Osteoblast (primary cell): Measurements from ENCODE around the gene IST1. TPM values are rescaled to one million over a fixed set of nuclear protein-coding genes. Genes with fewer than 3 reads are reported as not detected.

Source experiments
- DNase-seq: peaks from one replicate; pipeline ENCODE4 v3.0.0; 2011; ENCODE audit warnings: low spot score, mixed read lengths; ENCODE audit not compliant: insufficient read length; ENCODE audit errors: missing footprints
- H2AFZ ChIP-seq: 2 replicates; pipeline ENCODE4 v1.6.0; 2011; ENCODE audit warnings: mild to moderate bottlenecking, low read length
- H3K27ac ChIP-seq: 2 replicates; pipeline ENCODE4 v1.5.1; 2011; ENCODE audit warnings: mild to moderate bottlenecking, low read depth, low read length, moderate library complexity
- H3K27me3 ChIP-seq: 2 replicates; pipeline ENCODE4 v1.6.0; 2012; ENCODE audit warnings: mild to moderate bottlenecking, control low read depth, inconsistent platforms, low read length, moderate library complexity; ENCODE audit not compliant: insufficient read depth
- H3K36me3 ChIP-seq: 2 replicates; pipeline ENCODE4 v1.5.1; 2011; ENCODE audit warnings: mild to moderate bottlenecking, low read length, control low read depth, moderate library complexity; ENCODE audit not compliant: insufficient read depth
- H3K4me1 ChIP-seq: 2 replicates; pipeline ENCODE4 v1.5.1; 2011; ENCODE audit warnings: mild to moderate bottlenecking, low read length, control low read depth, moderate library complexity; ENCODE audit not compliant: insufficient read depth
- H3K4me2 ChIP-seq: 2 replicates; pipeline ENCODE4 v1.6.0; 2011; ENCODE audit warnings: mild to moderate bottlenecking, low read length; ENCODE audit not compliant: insufficient read depth
- H3K4me3 ChIP-seq: fragments of 200-600 bp; sonication (generic); 3 replicates; pipeline ENCODE4 v1.5.1; 2012; ENCODE audit warnings: mild to moderate bottlenecking, low read length, inconsistent platforms; ENCODE audit not compliant: insufficient read depth
- H3K79me2 ChIP-seq: 2 replicates; pipeline ENCODE4 v1.6.0; 2012; ENCODE audit warnings: mild to moderate bottlenecking, low read length, control low read depth, inconsistent platforms; ENCODE audit not compliant: insufficient read depth
- H3K9me3 ChIP-seq: 2 replicates; pipeline ENCODE4 v1.5.1; 2011; ENCODE audit warnings: low read depth, low read length, control low read depth
- H4K20me1 ChIP-seq: 2 replicates; pipeline ENCODE4 v1.6.0; 2012; ENCODE audit warnings: mild to moderate bottlenecking, low read length, control low read depth; ENCODE audit not compliant: insufficient read depth
- total RNA-seq: library from RNA; depleted of rRNA; stranded (reverse); fragments of >200 nt; gene quantifications from 2 replicates; pipeline ENCODE4 v1.2.3, GENCODE V29; 2012
- TF ChIP-seq, protein P1 (sequence below): IDR thresholded peaks from 2 replicates; pipeline ENCODE4 v1.5.1; 2011; ENCODE audit warnings: mild to moderate bottlenecking, low read depth, low read length, moderate library complexity; ENCODE audit errors: extremely low read depth

The IST1 gene
- total RNA-seq, 1 donor = 229 TPM

DNA sequence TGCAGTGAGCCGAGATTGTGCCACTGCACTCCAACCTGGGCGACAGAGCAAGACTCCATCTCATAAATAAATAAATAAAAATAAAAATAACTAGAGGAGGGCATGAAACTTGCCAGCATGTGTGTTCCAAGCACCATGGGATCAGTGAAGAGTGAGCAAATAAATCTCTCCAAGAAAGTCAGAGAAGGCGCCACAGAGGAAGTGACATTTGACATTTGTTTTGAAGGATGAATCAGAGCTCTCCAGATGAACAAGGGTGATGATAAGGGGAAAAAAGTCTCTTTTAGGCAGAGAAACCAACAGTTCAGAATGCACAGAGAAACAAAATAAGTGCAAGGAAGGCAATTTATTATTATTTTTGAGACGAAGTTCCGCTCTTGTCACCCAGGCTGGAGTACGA is 50.3 kb downstream of the IST1 start:
- H3K9me3 ChIP-seq = no peaks in the 10 kb centered on the region
- no peaks in the 10 kb centered on the region for H3K27me3 ChIP-seq
- H3K27ac ChIP-seq = no peak overlapping the region
- H3K4me1 ChIP-seq = no peaks in the 10 kb centered on the region
- H3K36me3 ChIP-seq = no peaks in the 10 kb centered on the region
- H4K20me1 ChIP-seq = no peaks in the 10 kb centered on the region
- TF ChIP-seq, protein P1, sequence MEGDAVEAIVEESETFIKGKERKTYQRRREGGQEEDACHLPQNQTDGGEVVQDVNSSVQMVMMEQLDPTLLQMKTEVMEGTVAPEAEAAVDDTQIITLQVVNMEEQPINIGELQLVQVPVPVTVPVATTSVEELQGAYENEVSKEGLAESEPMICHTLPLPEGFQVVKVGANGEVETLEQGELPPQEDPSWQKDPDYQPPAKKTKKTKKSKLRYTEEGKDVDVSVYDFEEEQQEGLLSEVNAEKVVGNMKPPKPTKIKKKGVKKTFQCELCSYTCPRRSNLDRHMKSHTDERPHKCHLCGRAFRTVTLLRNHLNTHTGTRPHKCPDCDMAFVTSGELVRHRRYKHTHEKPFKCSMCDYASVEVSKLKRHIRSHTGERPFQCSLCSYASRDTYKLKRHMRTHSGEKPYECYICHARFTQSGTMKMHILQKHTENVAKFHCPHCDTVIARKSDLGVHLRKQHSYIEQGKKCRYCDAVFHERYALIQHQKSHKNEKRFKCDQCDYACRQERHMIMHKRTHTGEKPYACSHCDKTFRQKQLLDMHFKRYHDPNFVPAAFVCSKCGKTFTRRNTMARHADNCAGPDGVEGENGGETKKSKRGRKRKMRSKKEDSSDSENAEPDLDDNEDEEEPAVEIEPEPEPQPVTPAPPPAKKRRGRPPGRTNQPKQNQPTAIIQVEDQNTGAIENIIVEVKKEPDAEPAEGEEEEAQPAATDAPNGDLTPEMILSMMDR = no peak
- no peak for DNase-seq
- H3K4me3 ChIP-seq = no peak overlapping the region
- no peak overlapping the region for H2AFZ ChIP-seq
- no peak overlapping the region for H3K4me2 ChIP-seq
- no peaks in the 10 kb centered on the region for H3K79me2 ChIP-seq

DNA sequence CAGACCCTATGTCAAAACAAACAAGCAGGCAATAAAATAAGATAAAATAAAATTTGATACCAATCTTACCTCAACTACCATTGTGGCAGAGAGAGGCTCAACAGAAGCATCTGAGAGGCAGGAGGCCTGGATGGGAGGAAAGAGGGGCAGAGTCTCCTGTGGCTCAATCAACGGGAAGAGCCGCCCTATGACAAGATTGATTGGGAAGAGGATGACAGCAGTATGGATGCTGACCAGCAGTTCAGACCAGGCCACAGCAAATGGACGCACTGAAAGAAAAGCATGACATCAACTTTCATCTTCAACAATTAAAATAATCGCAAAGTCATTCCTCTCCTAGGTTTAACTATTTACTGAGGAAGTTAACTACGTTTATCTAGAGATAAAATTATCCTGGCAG is 57.5 kb downstream of the IST1 start:
- TF ChIP-seq, protein P1 = no peak
- no peaks in the 10 kb centered on the region for H3K9me3 ChIP-seq
- no peak overlapping the region for H3K27ac ChIP-seq
- no peaks in the 10 kb centered on the region for H3K4me1 ChIP-seq
- no peaks in the 10 kb centered on the region for H3K36me3 ChIP-seq
- H3K79me2 ChIP-seq = no peaks in the 10 kb centered on the region
- no peak overlapping the region for H3K4me2 ChIP-seq
- no peak overlapping the region for H2AFZ ChIP-seq
- no peaks in the 10 kb centered on the region for H4K20me1 ChIP-seq
- peaks cover 5% of the 10 kb centered on the region for H3K27me3 ChIP-seq
- no peak overlapping the region for H3K4me3 ChIP-seq
- DNase-seq = no peak

DNA sequence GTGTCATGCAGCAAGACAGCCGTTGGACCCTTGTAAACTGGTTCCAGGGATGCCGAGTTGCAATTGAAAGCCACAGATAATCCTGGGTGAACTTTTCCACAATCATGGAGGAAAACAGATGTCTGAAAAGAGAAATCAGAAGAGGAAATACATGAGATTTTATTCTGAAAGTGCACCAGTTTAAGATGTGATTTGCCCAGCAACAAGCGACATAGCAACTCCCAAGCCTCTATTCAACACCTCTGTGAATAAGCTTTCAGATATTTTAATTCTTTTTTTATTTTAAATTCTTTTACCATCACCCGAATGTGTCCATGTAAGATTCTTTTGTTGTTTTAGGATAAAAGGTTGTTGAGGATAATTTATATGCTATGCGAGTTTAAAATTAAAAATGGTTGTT is 58.8 kb downstream of the IST1 start:
- Histone ChIP-seq H3K36me3 (no peaks in the 10 kb centered on the region), H3K9me3 (no peaks in the 10 kb centered on the region), H3K4me1 (no peaks in the 10 kb centered on the region), H4K20me1 (no peaks in the 10 kb centered on the region), H3K4me3 (no peak overlapping the region), H2AFZ (no peak overlapping the region), H3K27me3 (peaks cover 5% of the 10 kb centered on the region), H3K27ac (no peak overlapping the region), H3K4me2 (no peak overlapping the region), H3K79me2 (no peaks in the 10 kb centered on the region)
- TF ChIP-seq, protein P1 = no peak
- no peak for DNase-seq

DNA sequence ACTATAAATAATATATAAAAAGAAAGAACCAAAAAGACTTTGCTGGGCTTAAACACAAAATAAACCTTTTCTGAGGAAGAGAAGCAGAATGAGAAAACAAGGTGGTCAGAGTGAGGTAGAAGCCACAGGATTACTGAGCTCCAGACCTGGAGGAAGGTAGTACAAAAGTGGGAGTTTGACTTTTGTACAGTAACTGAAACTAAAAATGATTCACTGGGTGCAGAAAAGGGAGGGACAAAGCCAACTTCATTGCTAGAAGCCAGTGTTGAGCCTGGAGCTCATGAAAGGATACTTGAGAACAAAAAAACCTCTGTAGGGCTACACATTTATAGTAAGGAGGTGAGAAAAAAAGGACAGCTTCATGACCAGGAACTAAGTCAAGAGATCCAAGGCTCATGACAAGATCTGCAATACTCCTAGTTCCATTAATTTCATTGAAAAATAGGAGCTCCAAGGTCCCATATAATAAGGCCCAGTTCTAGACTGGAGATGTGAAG is 59.4 kb downstream of the IST1 start:
- Histone ChIP-seq H3K4me1 (no peaks in the 10 kb centered on the region), H2AFZ (no peak overlapping the region), H3K27ac (no peak overlapping the region), H3K79me2 (no peaks in the 10 kb centered on the region), H3K36me3 (no peaks in the 10 kb centered on the region), H3K4me2 (no peak overlapping the region), H3K4me3 (no peak overlapping the region), H3K27me3 (peaks cover 5% of the 10 kb centered on the region), H3K9me3 (no peaks in the 10 kb centered on the region), H4K20me1 (no peaks in the 10 kb centered on the region)
- DNase-seq = no peak
- TF ChIP-seq, protein P1 = no peak
